IPS-18a (cell line): Measurements from ENCODE around the gene PARN.

Experiments
- H3K27ac ChIP-seq: one replicate; pipeline ENCODE4 v1.5.1; 2013; ENCODE audit warnings: low read length
- H3K27me3 ChIP-seq: one replicate; pipeline ENCODE4 v1.6.1; 2013; ENCODE audit warnings: mild to moderate bottlenecking, low read length; ENCODE audit not compliant: control insufficient read depth, insufficient read depth
- H3K36me3 ChIP-seq: one replicate; pipeline ENCODE4 v1.6.1; 2013; ENCODE audit warnings: low read depth, low read length; ENCODE audit not compliant: control insufficient read depth
- H3K4me1 ChIP-seq: one replicate; pipeline ENCODE4 v1.6.1; 2013; ENCODE audit warnings: low read depth, low read length; ENCODE audit not compliant: control insufficient read depth
- H3K4me3 ChIP-seq: one replicate; pipeline ENCODE4 v1.5.1; 2013; ENCODE audit warnings: low read length
- H3K9ac ChIP-seq: one replicate; pipeline ENCODE4 v1.6.1; 2013; ENCODE audit warnings: mild to moderate bottlenecking, low read length, moderate library complexity
- H3K9me3 ChIP-seq: one replicate; pipeline ENCODE4 v1.6.1; 2013; ENCODE audit warnings: low read depth, low read length; ENCODE audit not compliant: control insufficient read depth

The PARN gene

GRCh38 chr16:14629919-14630619 lies at the start of gene PARN:
Gene PARN, minus strand, starts transcription at chr16:14630260. Its CDS starts 135 bp downstream, at chr16:14630125.
- H3K9ac ChIP-seq = peak within 1 kb of the TSS; percentile 91
- peak within 1 kb of the TSS; percentile 87 for H3K27ac ChIP-seq
- no peaks in the 10 kb centered on the region for H3K9me3 ChIP-seq
- H3K27me3 ChIP-seq = no peaks in the 10 kb centered on the region
- H3K4me1 ChIP-seq = peaks cover 13% of the 10 kb centered on the region
- H3K36me3 ChIP-seq = peaks cover 21% of the 10 kb centered on the region
- peak within 1 kb of the TSS; percentile 83 for H3K4me3 ChIP-seq

GRCh38 chr16:14678748-14679497 lies 48.9 kb upstream of the PARN start:
- Histone ChIP-seq H3K9me3 (no peaks in the 10 kb centered on the region), H3K27ac (no peak overlapping the region), H3K4me1 (no peaks in the 10 kb centered on the region), H3K36me3 (no peaks in the 10 kb centered on the region), H3K4me3 (no peak overlapping the region), H3K27me3 (no peaks in the 10 kb centered on the region), H3K9ac (no peak overlapping the region)

GRCh38 chr16:14677627-14678026 lies 47.6 kb upstream of the PARN start:
- H3K4me1 ChIP-seq = no peaks in the 10 kb centered on the region
- no peak overlapping the region for H3K4me3 ChIP-seq
- no peak overlapping the region for H3K9ac ChIP-seq
- no peaks in the 10 kb centered on the region for H3K36me3 ChIP-seq
- H3K9me3 ChIP-seq = no peaks in the 10 kb centered on the region
- H3K27ac ChIP-seq = no peak overlapping the region
- H3K27me3 ChIP-seq = no peaks in the 10 kb centered on the region

- Histone ChIP-seq H3K36me3 (no peaks in the 10 kb centered on the region), H3K9me3 (no peaks in the 10 kb centered on the region), H3K27ac (no peak overlapping the region), H3K4me3 (no peak overlapping the region), H3K4me1 (no peaks in the 10 kb centered on the region), H3K9ac (no peak overlapping the region), H3K27me3 (no peaks in the 10 kb centered on the region)
These were observed 46.6 kb upstream of the PARN start for GRCh38 chr16:14676633-14677032.

- Histone ChIP-seq H3K36me3 (peaks cover 9% of the 10 kb centered on the region), H3K27ac (no peak overlapping the region), H3K4me1 (no peaks in the 10 kb centered on the region), H3K9ac (no peak overlapping the region), H3K27me3 (no peaks in the 10 kb centered on the region), H3K9me3 (no peaks in the 10 kb centered on the region), H3K4me3 (no peak overlapping the region)
These were observed 42.4 kb upstream of the PARN start for GRCh38 chr16:14672403-14672971.

- no peaks in the 10 kb centered on the region for H3K9me3 ChIP-seq
- H3K27me3 ChIP-seq = no peaks in the 10 kb centered on the region
- no peak overlapping the region for H3K4me3 ChIP-seq
- H3K4me1 ChIP-seq = no peaks in the 10 kb centered on the region
- H3K9ac ChIP-seq = no peak overlapping the region
- H3K27ac ChIP-seq = no peak overlapping the region
- H3K36me3 ChIP-seq = peaks cover 33% of the 10 kb centered on the region
These were observed 39.7 kb upstream of the PARN start for GRCh38 chr16:14669776-14670175.

GRCh38 chr16:14668556-14669223 lies 38.6 kb upstream of the PARN start:
- Histone ChIP-seq H3K9ac (no peak overlapping the region), H3K27ac (no peak overlapping the region), H3K4me1 (no peaks in the 10 kb centered on the region), H3K36me3 (peaks cover 42% of the 10 kb centered on the region), H3K9me3 (no peaks in the 10 kb centered on the region), H3K27me3 (no peaks in the 10 kb centered on the region), H3K4me3 (no peak overlapping the region)

GRCh38 chr16:14667347-14668266 lies 37.5 kb upstream of the PARN start:
- H3K27me3 ChIP-seq = no peaks in the 10 kb centered on the region
- no peaks in the 10 kb centered on the region for H3K4me1 ChIP-seq
- no peak overlapping the region for H3K27ac ChIP-seq
- no peak overlapping the region for H3K4me3 ChIP-seq
- H3K9ac ChIP-seq = no peak overlapping the region
- no peaks in the 10 kb centered on the region for H3K9me3 ChIP-seq
- peaks cover 46% of the 10 kb centered on the region for H3K36me3 ChIP-seq

GRCh38 chr16:14658063-14658462 lies 28.0 kb upstream of the PARN start:
- no peak overlapping the region for H3K9ac ChIP-seq
- peaks cover 46% of the 10 kb centered on the region for H3K36me3 ChIP-seq
- H3K27ac ChIP-seq = no peak overlapping the region
- no peak overlapping the region for H3K4me3 ChIP-seq
- H3K4me1 ChIP-seq = no peaks in the 10 kb centered on the region
- H3K9me3 ChIP-seq = no peaks in the 10 kb centered on the region
- no peaks in the 10 kb centered on the region for H3K27me3 ChIP-seq

GRCh38 chr16:14652726-14653125 lies 22.7 kb upstream of the PARN start:
- H3K27me3 ChIP-seq = no peaks in the 10 kb centered on the region
- peaks cover 72% of the 10 kb centered on the region for H3K36me3 ChIP-seq
- no peak overlapping the region for H3K27ac ChIP-seq
- H3K9me3 ChIP-seq = no peaks in the 10 kb centered on the region
- H3K9ac ChIP-seq = no peak overlapping the region
- H3K4me3 ChIP-seq = no peak overlapping the region
- no peaks in the 10 kb centered on the region for H3K4me1 ChIP-seq

- H3K27me3 ChIP-seq = no peaks in the 10 kb centered on the region
- H3K36me3 ChIP-seq = peaks cover 76% of the 10 kb centered on the region
- no peaks in the 10 kb centered on the region for H3K9me3 ChIP-seq
- H3K4me3 ChIP-seq = no peak overlapping the region
- no peak overlapping the region for H3K9ac ChIP-seq
- no peak overlapping the region for H3K27ac ChIP-seq
- H3K4me1 ChIP-seq = no peaks in the 10 kb centered on the region
These were observed 20.6 kb upstream of the PARN start for GRCh38 chr16:14650629-14651028.
